HCT116 (cell line): ENCODE measurements around the gene DNLZ. TPM values are rescaled to one million over a fixed set of nuclear protein-coding genes. Genes with fewer than 3 reads are reported as not detected.

Experiments
- ATAC-seq: fragments of 200-7000 bp; cut with Tn5 transposase; 2 replicates; pipeline ENCODE4 v1.9.1; 2020; ENCODE audit warnings: mild to moderate bottlenecking, moderate library complexity
- BruUV-seq: library from RNA; stranded (reverse); fragments of 400-500 nt; replicated peaks from 2 replicates; lab custom pipeline; 2021; lab: Mats Ljungman, UMichigan
- CTCF ChIA-PET: fragments of 300-600 bp; sonication (Branson Sonifier 250); formaldehyde crosslinking; loops from one replicate; lab custom pipeline; 2021; ENCODE audit warnings: antibody characterized with exemption; lab: Charles Lee
- POLR2A ChIA-PET: fragments of 300-600, 350-600 bp; sonication (Branson Sonifier 250); formaldehyde crosslinking; loops from one replicate; lab custom pipeline; 2021; ENCODE audit warnings: antibody characterized with exemption; lab: Charles Lee
- RAD21 ChIA-PET, 2 experiments: fragments of 300-600 bp; sonication (Branson Sonifier 250); formaldehyde crosslinking; loops; one replicate each; lab custom pipeline; 2023; ENCODE audit warnings: low total read pairs in 2 of 2; ENCODE audit not compliant: uncharacterized antibody in 2 of 2, unreplicated experiment in 2 of 2, low non-redundant PET in 1 of 2; lab: Charles Lee
- DNase-seq: peaks from one replicate; pipeline ENCODE4 v3.0.0-alpha.2; 2010; ENCODE audit warnings: low read depth, low spot score
- H2AFZ ChIP-seq: fragments of 200-600 bp; shearing (Covaris generic), sonication (generic); 2 replicates; pipeline ENCODE4 v1.6.1; 2017; ENCODE audit warnings: low read depth, mixed run types, mixed read lengths, antibody characterized with exemption, low read length; ENCODE audit not compliant: poor library complexity, severe bottlenecking
- H3K27ac ChIP-seq: 2 replicates; pipeline ENCODE4 v1.5.1; 2012; ENCODE audit warnings: low read depth, low read length
- H3K27me3 ChIP-seq: fragments of 200-600 bp; sonication (generic); 2 replicates; pipeline ENCODE4 v1.6.1; 2016; ENCODE audit warnings: mixed run types, low read length, mixed read lengths; ENCODE audit not compliant: insufficient read depth
- H3K36me3 ChIP-seq, 2 experiments: fragments of 200-500 bp in 1 of 2; fragments of 200-600 bp in 1 of 2; sonication (Bioruptor generic) in 1 of 2; sonication (generic) in 1 of 2; 2 replicates each; pipeline versions ENCODE4 v1.5.1 to v1.6.1; 2014 to 2016; ENCODE audit warnings: low read length in 2 of 2, inconsistent platforms in 1 of 2, mixed read lengths in 1 of 2, mixed run types in 1 of 2; ENCODE audit not compliant: insufficient read depth in 2 of 2, control insufficient read depth in 1 of 2
- H3K4me1 ChIP-seq, 2 experiments: fragments of 200-600 bp in 1 of 2; sonication (generic) in 1 of 2; 2 replicates each; pipeline versions ENCODE4 v1.5.1 to v1.6.1; 2012 to 2017; ENCODE audit warnings: low read length in 2 of 2, inconsistent platforms in 1 of 2, mild to moderate bottlenecking in 1 of 2, mixed read lengths in 1 of 2, mixed run types in 1 of 2, moderate library complexity in 1 of 2; ENCODE audit not compliant: insufficient read depth in 2 of 2, control insufficient read depth in 1 of 2
- H3K4me2 ChIP-seq: fragments of 200-600 bp; sonication (generic); 2 replicates; pipeline ENCODE4 v1.6.1; 2017; ENCODE audit warnings: mixed run types, low read length, mixed read lengths
- H3K4me3 ChIP-seq, 2 experiments: fragments of 200-600 bp in 1 of 2; sonication (generic) in 1 of 2; replicated peaks in 1 of 2; 2 replicates each; pipeline ENCODE4 v1.5.1; 2011 to 2016; ENCODE audit warnings: low read length in 2 of 2, control low read depth in 1 of 2, low read depth in 1 of 2, mild to moderate bottlenecking in 1 of 2, mixed read lengths in 1 of 2, mixed run types in 1 of 2
- H3K79me2 ChIP-seq: fragments of 200-600 bp; sonication (generic); 2 replicates; pipeline ENCODE4 v1.6.1; 2017; ENCODE audit warnings: mild to moderate bottlenecking, mixed run types, low read length, moderate library complexity, mixed read lengths; ENCODE audit not compliant: insufficient read depth
- H3K9ac ChIP-seq: fragments of 200-600 bp; sonication (generic); 2 replicates; pipeline ENCODE4 v1.6.1; 2016; ENCODE audit warnings: low read length, mixed read lengths
- H3K9me2 ChIP-seq: fragments of 200-600 bp; sonication (generic), shearing (Covaris generic); 2 replicates; pipeline ENCODE4 v1.6.1; 2017; ENCODE audit warnings: mixed run types, mild to moderate bottlenecking, moderate library complexity; ENCODE audit not compliant: insufficient read depth
- H3K9me3 ChIP-seq, 2 experiments: fragments of 200-500 bp in 1 of 2; fragments of 200-600 bp in 1 of 2; sonication (Bioruptor generic) in 1 of 2; sonication (generic) in 1 of 2; 2 replicates each; pipeline ENCODE4 v1.6.1; 2014 to 2017; ENCODE audit warnings: low read length in 2 of 2, mixed read lengths in 2 of 2, inconsistent platforms in 1 of 2, low read depth in 1 of 2, mild to moderate bottlenecking in 1 of 2, mixed run types in 1 of 2, moderate library complexity in 1 of 2; ENCODE audit not compliant: control insufficient read depth in 1 of 2, insufficient read depth in 1 of 2
- H4K20me1 ChIP-seq: fragments of 200-600 bp; sonication (generic), shearing (Covaris generic); 2 replicates; pipeline ENCODE4 v1.6.1; 2017; ENCODE audit warnings: mixed run types, mild to moderate bottlenecking, moderate library complexity; ENCODE audit not compliant: insufficient read depth
- CBX3 ChIP-seq: IDR thresholded peaks from 2 replicates; pipeline ENCODE4 v1.6.1; 2012; ENCODE audit warnings: low read depth
- CEBPB ChIP-seq: IDR thresholded peaks from 2 replicates; pipeline ENCODE4 v1.6.1; 2012; ENCODE audit warnings: low read depth
- EZH2 ChIP-seq: fragments of 200-600 bp; sonication (generic); IDR thresholded peaks from 2 replicates; pipeline ENCODE4 v1.6.1; 2017; ENCODE audit warnings: antibody characterized with exemption, mixed run types
- FOSL1 ChIP-seq: IDR thresholded peaks from 2 replicates; pipeline ENCODE4 v1.6.1; 2012; ENCODE audit warnings: low read depth
- RAD21 ChIP-seq: IDR thresholded peaks from 2 replicates; pipeline ENCODE4 v1.6.1; 2012; ENCODE audit warnings: low read depth, mild to moderate bottlenecking
- SP1 ChIP-seq: IDR thresholded peaks from 2 replicates; pipeline ENCODE4 v1.6.1; 2012; ENCODE audit warnings: low read depth
- SRF ChIP-seq: IDR thresholded peaks from 2 replicates; pipeline ENCODE4 v1.6.1; 2012; ENCODE audit warnings: low read depth
- TCF7L2 ChIP-seq: IDR thresholded peaks from 2 replicates; pipeline ENCODE4 v1.7.0; 2011; ENCODE audit warnings: borderline replicate concordance, inconsistent platforms; ENCODE audit not compliant: insufficient read depth, insufficient read length; ENCODE audit errors: extremely low read depth
- ZNF274 ChIP-seq: fragments of 200-500 bp; sonication (Bioruptor generic); IDR thresholded peaks from 2 replicates; pipeline ENCODE4 v1.6.1; 2014; ENCODE audit warnings: mild to moderate bottlenecking, low read depth, low read length, inconsistent platforms
- intact Hi-C: fragments of 100-400 bp; cut with micrococcal nuclease; formaldehyde crosslinking; loops from 2 replicates; pipeline ENCODE4 v1.10.0; 2022
- total RNA-seq: library from RNA; stranded (reverse); gene quantifications from one replicate; pipeline ENCODE4 v1.2.1, GENCODE V29; 2021; ENCODE audit not compliant: unreplicated experiment
- TF ChIP-seq, protein P1 (sequence below): IDR thresholded peaks from 2 replicates; pipeline ENCODE4 v1.6.1; 2012
- TF ChIP-seq, protein P2 (sequence below): IDR thresholded peaks from 2 replicates; pipeline ENCODE4 v1.6.1; 2011; ENCODE audit warnings: mild to moderate bottlenecking, low read length, moderate library complexity; ENCODE audit not compliant: insufficient replicate concordance; ENCODE audit errors: extremely low read depth
- TF ChIP-seq, protein P3 (sequence below): IDR thresholded peaks from 2 replicates; pipeline ENCODE4 v1.6.1; 2012; ENCODE audit warnings: low read depth

DNLZ gene
- total RNA-seq, 1 experiment from 2014 or later = 21.9 TPM

DNA sequence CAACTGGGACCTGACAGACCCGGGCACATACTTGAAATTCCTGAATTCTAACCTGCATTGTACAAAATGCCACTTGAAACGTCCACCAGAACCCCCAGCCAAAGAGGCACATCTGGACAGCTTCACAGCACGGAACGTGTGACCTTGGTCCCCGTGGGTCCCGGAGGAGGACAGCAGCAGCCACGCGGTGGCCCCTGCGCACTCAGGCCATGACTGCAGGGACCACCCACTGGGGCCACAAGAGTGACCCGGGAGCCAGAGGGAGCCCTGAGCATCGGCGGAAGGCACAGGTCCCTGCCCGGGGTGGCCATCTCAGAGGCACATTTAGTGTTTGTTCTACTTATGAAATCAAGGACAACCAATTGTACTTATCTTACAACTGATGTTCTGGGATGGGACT lies 38.5 kb upstream of the DNLZ start:
- CTCF ChIA-PET = interaction anchor here (1.3 to 1.4 kb wide), 2 partner anchors 83 to 89 kb away, joined by 3 to 4 read pairs; no protein-coding TSS in a partner anchor
- Histone ChIP-seq H3K9ac (no peak overlapping the region), H3K27me3 (no peaks in the 10 kb centered on the region), H3K9me2 (no peaks in the 10 kb centered on the region), H2AFZ (no peak overlapping the region), H3K79me2 (peaks cover 35% of the 10 kb centered on the region), H4K20me1 (no peaks in the 10 kb centered on the region), H3K4me1 (peaks cover 7 to 16% of the 10 kb centered on the region in 2 experiments), H3K4me3 (no peak overlapping the region), H3K27ac (no peak overlapping the region), H3K36me3 (peaks cover 36 to 41% of the 10 kb centered on the region in 2 experiments; a peak in 3 of 4 replicates), H3K4me2 (no peak overlapping the region), H3K9me3 (no peaks in the 10 kb centered on the region)
- BruUV-seq = no TSS peak
- intact Hi-C loops = no loop called here
- DNase-seq (no peak), ATAC-seq (no peak)
- TF ChIP-seq FOSL1 = no peak
- TF ChIP-seq SRF = no peak
- TF ChIP-seq SP1 = no peak
- TF ChIP-seq CBX3 = no peak
- TF ChIP-seq, protein P1, sequence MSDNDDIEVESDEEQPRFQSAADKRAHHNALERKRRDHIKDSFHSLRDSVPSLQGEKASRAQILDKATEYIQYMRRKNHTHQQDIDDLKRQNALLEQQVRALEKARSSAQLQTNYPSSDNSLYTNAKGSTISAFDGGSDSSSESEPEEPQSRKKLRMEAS = no peak
- TF ChIP-seq RAD21 = no peak
- no peak for TF ChIP-seq EZH2
- POLR2A ChIA-PET = interaction anchor here (1.0 kb wide), 1 partner anchor 39 kb away, joined by 3 read pairs; no protein-coding TSS in a partner anchor
- RAD21 ChIA-PET = no interaction called here

DNA sequence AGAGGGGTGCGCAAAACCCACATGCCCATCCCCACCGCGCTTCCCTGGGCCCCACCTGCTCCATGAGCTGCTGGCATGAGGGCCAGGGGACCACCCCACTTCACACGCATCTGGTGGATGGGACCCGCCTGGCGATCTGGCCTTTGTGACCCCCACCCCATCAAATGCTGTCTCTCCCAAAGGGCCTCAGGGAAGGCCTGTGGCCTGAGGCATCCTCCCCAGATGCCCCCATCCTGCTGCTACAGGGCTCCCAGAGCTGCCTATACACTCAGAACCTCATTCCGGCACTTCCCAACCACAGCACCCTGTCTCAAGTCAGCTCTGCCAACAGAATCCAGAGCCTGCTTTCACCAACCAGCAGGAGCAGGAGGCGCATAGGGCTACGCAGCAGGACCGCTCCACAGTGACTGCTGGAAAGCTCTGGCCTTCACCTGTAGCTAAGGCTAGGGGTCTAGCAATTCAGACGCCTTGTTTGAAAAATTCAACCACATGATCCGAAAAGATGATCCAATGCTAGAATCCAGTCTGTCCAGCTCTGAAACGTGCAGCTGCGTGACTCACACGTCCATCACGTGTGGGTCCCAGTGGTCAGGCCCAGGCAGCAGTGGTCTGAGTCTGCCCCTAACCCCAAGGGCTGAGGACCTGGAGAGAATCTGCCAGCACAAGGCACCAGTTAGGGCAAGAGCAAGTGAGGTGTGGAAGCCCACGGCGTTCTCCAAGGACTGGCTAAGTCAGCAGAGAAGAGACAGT lies 37.8 kb upstream of the DNLZ start:
- peaks cover 7 to 16% of the 10 kb centered on the region in 2 experiments for H3K4me1 ChIP-seq
- peak overlapping the region; percentile 22; the same call in 1 of the 2 replicates for H3K27ac ChIP-seq
- H3K9me3 ChIP-seq = no peaks in the 10 kb centered on the region
- ChIA-PET RAD21 (no interaction called here), CTCF (interaction anchor here (0.6 to 1.4 kb wide), 6 partner anchors 9 to 89 kb away, joined by 3 to 8 read pairs (median 4); partner anchors contain the start of gene DNLZ), POLR2A (interaction anchor here (1.0 kb wide), 1 partner anchor 38 kb away, joined by 3 read pairs; no protein-coding TSS in a partner anchor)
- no peaks in the 10 kb centered on the region for H3K9me2 ChIP-seq
- ATAC-seq (no peak), DNase-seq (no peak)
- no TSS peak for BruUV-seq
- intact Hi-C loops = loop anchor here (2.0 kb wide), 1 partner anchor 63 kb away; no protein-coding TSS in a partner anchor
- no peak overlapping the region for H3K4me2 ChIP-seq
- no peaks in the 10 kb centered on the region for H3K27me3 ChIP-seq
- peaks cover 39% of the 10 kb centered on the region for H3K79me2 ChIP-seq
- 0 out of 2 replicates have a peak overlapping the region, but pooled peaks have one; percentile 84 for H3K9ac ChIP-seq
- no peaks in the 10 kb centered on the region for H4K20me1 ChIP-seq
- H3K36me3 ChIP-seq = peaks cover 43% of the 10 kb centered on the region in 2 experiments; a peak in 3 of 4 replicates
- no peak overlapping the region for H3K4me3 ChIP-seq
- no peak overlapping the region for H2AFZ ChIP-seq
- TF ChIP-seq, protein P2, sequence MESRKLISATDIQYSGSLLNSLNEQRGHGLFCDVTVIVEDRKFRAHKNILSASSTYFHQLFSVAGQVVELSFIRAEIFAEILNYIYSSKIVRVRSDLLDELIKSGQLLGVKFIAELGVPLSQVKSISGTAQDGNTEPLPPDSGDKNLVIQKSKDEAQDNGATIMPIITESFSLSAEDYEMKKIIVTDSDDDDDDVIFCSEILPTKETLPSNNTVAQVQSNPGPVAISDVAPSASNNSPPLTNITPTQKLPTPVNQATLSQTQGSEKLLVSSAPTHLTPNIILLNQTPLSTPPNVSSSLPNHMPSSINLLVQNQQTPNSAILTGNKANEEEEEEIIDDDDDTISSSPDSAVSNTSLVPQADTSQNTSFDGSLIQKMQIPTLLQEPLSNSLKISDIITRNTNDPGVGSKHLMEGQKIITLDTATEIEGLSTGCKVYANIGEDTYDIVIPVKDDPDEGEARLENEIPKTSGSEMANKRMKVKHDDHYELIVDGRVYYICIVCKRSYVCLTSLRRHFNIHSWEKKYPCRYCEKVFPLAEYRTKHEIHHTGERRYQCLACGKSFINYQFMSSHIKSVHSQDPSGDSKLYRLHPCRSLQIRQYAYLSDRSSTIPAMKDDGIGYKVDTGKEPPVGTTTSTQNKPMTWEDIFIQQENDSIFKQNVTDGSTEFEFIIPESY = no peak
- TF ChIP-seq, protein P1 = no peak
- no peak for TF ChIP-seq TCF7L2
- TF ChIP-seq CEBPB = no peak
- TF ChIP-seq, protein P3, sequence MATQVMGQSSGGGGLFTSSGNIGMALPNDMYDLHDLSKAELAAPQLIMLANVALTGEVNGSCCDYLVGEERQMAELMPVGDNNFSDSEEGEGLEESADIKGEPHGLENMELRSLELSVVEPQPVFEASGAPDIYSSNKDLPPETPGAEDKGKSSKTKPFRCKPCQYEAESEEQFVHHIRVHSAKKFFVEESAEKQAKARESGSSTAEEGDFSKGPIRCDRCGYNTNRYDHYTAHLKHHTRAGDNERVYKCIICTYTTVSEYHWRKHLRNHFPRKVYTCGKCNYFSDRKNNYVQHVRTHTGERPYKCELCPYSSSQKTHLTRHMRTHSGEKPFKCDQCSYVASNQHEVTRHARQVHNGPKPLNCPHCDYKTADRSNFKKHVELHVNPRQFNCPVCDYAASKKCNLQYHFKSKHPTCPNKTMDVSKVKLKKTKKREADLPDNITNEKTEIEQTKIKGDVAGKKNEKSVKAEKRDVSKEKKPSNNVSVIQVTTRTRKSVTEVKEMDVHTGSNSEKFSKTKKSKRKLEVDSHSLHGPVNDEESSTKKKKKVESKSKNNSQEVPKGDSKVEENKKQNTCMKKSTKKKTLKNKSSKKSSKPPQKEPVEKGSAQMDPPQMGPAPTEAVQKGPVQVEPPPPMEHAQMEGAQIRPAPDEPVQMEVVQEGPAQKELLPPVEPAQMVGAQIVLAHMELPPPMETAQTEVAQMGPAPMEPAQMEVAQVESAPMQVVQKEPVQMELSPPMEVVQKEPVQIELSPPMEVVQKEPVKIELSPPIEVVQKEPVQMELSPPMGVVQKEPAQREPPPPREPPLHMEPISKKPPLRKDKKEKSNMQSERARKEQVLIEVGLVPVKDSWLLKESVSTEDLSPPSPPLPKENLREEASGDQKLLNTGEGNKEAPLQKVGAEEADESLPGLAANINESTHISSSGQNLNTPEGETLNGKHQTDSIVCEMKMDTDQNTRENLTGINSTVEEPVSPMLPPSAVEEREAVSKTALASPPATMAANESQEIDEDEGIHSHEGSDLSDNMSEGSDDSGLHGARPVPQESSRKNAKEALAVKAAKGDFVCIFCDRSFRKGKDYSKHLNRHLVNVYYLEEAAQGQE = no peak
- TF ChIP-seq ZNF274 = no peak
